ENCODE results near the gene MOB1B.
"Not testable (repeated sequence)": the region's sequence is repeated elsewhere in the genome, so short reads cannot be mapped to it uniquely, and the experiment has no call there.

The MOB1B gene

GRCh38 chr4:70901984-70902576 is at the start of gene MOB1B:
Gene MOB1B, plus strand, starts transcription at chr4:70902369. Its CDS starts 168 bp downstream, at chr4:70902537.
- peak; percentile 48 for DNase-seq (ENCODE audit: low read depth)

- no peak for DNase-seq (ENCODE audit: low read depth)
Measured at GRCh38 chr4:70855464-70855863, 46.7 kb upstream of the MOB1B start.

- no peak for DNase-seq (ENCODE audit: low read depth)
Measured at GRCh38 chr4:70858454-70858853, 43.7 kb upstream of the MOB1B start.

GRCh38 chr4:70859066-70859465 is 43.1 kb upstream of the MOB1B start:
- DNase-seq (ENCODE audit: low read depth): no peak

GRCh38 chr4:70863099-70863790 is 38.9 kb upstream of the MOB1B start:
- no peak for DNase-seq (ENCODE audit: low read depth)

GRCh38 chr4:70868778-70869177 is 33.4 kb upstream of the MOB1B start:
- no peak for DNase-seq (ENCODE audit: low read depth)

GRCh38 chr4:70873216-70873615 is 29.0 kb upstream of the MOB1B start:
- DNase-seq (ENCODE audit: low read depth): no peak

GRCh38 chr4:70874268-70875156 is 27.7 kb upstream of the MOB1B start:
- no peak for DNase-seq (ENCODE audit: low read depth)

- no peak for DNase-seq (ENCODE audit: low read depth)
Measured at GRCh38 chr4:70877556-70877955, 24.6 kb upstream of the MOB1B start.

- no peak for DNase-seq (ENCODE audit: low read depth)
Measured at GRCh38 chr4:70880739-70881138, 21.4 kb upstream of the MOB1B start.

GRCh38 chr4:70885174-70885573 is 17.0 kb upstream of the MOB1B start:
- no peak for DNase-seq (ENCODE audit: low read depth)

GRCh38 chr4:70892086-70892769 is 9.9 kb upstream of the MOB1B start:
- DNase-seq (ENCODE audit: low read depth): no peak

GRCh38 chr4:70893790-70894189 is 8.4 kb upstream of the MOB1B start:
- DNase-seq (ENCODE audit: low read depth): no peak

GRCh38 chr4:70895405-70895804 is 6.8 kb upstream of the MOB1B start:
- no peak for DNase-seq (ENCODE audit: low read depth)

GRCh38 chr4:70895811-70896491 is 6.2 kb upstream of the MOB1B start:
- DNase-seq (ENCODE audit: low read depth): no peak

GRCh38 chr4:70898581-70898980 is 3.6 kb upstream of the MOB1B start:
- not testable (repeated sequence) for DNase-seq (ENCODE audit: low read depth)

- no peak for DNase-seq (ENCODE audit: low read depth)
Measured at GRCh38 chr4:70901607-70901983, 574 bp upstream of the MOB1B start.

GRCh38 chr4:70902577-70903290 is 565 bp downstream of the MOB1B start:
- DNase-seq (ENCODE audit: low read depth): peak; percentile 20

- DNase-seq (ENCODE audit: low read depth): no peak
Measured at GRCh38 chr4:70903291-70903603, 1.1 kb downstream of the MOB1B start.

- DNase-seq (ENCODE audit: low read depth): no peak
Measured at GRCh38 chr4:70908993-70909556, 6.9 kb downstream of the MOB1B start.

- no peak for DNase-seq (ENCODE audit: low read depth)
Measured at GRCh38 chr4:70914000-70914399, 11.8 kb downstream of the MOB1B start.
